HG02870 (cell line): ENCODE results near the gene HOXC6.

Experiments used
- ATAC-seq: cut with Tn5 transposase; IDR thresholded peaks from one replicate; pipeline ENCODE4 v1.9.1; 2021; ENCODE audit warnings: mild to moderate bottlenecking, moderate library complexity; ENCODE audit not compliant: unreplicated experiment

HOXC6 gene

DNA sequence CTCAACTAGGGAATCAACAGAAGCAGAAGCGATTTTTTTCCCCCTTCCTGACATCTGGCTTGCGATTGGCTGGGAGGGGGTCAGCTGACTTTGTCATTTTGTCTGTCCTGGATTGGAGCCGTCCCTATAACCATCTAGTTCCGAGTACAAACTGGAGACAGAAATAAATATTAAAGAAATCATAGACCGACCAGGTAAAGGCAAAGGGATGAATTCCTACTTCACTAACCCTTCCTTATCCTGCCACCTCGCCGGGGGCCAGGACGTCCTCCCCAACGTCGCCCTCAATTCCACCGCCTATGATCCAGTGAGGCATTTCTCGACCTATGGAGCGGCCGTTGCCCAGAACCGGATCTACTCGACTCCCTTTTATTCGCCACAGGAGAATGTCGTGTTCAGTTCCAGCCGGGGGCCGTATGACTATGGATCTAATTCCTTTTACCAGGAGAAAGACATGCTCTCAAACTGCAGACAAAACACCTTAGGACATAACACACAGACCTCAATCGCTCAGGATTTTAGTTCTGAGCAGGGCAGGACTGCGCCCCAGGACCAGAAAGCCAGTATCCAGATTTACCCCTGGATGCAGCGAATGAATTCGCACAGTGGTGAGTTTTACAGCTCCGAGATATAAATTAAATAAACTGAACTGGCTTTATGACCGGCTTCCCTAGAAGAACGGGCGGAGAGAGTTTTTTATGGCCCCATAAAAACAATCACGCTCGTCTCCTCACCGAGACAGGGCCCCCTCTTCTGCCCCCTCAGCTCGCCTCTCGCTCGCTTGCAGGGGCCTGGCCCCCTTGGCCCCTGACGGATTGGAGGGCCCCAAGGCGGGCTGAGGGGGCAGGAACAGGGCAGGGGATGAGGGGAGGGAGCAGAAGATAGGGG is at the start of gene HOXC6:
HOXC6 (plus strand) TSS at position 127 of the 888 bp plus-strand sequence; CDS start at position 209, 82 bp downstream.
- no peak for ATAC-seq

DNA sequence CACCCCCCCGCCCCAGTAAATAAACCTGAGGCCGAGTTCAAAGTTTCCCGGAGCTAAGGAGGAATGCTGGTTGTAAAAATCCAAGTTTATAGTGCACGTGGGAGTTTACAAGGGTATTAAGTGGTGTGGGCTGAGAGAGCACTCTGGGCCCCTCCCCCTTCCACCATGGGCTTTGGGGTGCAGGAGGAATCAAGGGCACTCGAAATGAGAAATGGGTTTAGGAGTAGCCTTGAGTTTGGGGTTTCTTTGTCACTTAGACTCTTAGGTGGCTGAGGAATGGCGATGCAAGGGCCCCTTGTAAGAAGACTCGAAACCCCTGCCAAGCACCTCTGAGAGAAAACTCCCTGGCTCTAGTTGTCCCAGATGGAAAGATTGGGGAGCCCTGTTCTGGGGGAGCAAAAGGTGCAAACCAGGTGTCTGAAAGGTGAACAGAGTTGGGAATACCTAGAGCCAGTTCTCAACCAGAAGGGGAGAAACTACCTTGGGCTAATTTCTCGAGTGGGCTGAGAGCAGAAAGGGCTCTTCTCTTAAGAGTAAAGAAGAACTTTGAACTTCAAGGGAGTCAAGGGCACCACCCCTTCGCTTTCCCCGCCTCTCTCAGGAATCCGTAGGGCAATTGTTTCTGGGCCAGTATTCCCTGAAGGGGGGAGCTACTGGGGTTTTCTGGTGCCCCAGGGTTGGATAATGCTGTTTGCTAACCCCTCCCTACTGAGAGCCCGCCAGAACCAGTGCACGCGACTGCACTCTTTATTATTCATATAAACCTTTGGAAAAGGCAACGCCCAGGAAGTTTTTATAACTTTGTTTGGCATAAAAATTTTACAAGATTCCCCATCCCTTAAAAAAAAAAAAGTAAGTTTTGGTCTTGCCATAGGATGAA is 49.5 kb upstream of the HOXC6 start:
- no peak for ATAC-seq

DNA sequence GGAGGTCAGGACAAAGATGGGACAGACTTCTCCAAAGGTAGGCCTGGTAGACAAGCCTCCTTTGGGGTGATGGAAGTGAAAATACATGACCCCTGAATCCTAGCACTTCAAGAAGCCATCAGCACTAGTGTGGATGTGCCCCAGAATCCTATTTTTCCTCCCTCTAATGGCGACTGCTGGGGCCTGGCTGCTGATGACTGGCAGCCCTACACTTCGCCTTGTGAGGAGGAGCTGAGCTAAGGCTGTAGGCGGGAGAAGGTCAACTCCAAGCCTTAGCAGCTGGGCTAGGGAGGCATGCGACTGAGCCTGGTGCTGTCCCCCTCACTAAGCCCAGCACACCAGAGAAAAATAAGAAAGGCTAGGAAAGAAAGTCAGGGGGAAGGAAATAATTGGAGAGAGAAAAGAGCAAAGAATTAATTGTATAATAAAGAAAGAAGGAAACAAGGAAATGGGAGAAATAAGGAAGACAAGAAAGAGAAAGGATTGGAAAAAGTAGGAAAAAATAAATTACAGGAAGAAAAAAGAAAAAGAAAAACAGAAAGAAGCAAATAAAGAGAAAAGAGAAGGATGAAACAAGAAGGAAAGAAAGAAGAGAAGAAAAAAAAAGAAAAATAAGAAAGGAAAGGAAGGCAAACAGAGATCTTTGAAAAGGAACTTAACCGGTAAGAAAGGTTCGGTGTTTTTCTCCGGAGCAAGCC is 48.0 kb upstream of the HOXC6 start:
- ATAC-seq = no peak

DNA sequence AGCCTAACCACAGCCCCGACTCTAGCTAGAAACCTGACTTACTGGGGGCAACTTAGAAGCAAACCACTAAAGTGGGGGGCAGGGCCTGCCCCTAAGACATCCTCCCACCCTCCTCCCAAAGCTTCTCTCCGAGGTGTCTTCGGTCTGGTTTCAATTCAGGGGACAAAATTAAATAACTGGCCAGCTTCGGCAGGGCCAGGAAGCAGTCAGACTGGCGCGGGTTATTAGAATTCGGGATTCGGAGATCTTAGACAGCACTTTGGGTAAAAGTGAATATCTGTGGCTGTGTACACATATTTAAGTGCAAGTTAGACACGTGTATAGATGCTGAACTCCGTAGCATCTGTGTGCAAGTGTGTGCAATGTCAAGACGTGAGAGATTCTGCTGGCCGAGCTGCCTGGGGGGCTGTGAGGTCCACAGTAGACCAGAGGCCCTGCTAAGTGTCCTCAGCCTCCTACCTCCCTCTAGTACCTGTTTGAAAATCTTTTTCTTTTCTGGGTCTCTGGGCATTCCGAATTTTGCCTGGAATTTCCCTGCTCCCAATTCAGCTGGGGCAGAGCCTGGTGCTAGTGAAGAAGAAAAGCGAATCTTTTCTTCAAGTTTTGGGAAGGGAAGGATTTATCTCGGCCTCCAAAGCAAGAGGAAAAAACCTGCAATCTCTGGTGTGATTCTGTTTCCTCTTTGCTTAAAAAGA is 47.3 kb upstream of the HOXC6 start:
- no peak for ATAC-seq

- ATAC-seq = no peak
Measured at GRCh38 chr12:53981634-53982565, 46.3 kb upstream of the HOXC6 start.

DNA sequence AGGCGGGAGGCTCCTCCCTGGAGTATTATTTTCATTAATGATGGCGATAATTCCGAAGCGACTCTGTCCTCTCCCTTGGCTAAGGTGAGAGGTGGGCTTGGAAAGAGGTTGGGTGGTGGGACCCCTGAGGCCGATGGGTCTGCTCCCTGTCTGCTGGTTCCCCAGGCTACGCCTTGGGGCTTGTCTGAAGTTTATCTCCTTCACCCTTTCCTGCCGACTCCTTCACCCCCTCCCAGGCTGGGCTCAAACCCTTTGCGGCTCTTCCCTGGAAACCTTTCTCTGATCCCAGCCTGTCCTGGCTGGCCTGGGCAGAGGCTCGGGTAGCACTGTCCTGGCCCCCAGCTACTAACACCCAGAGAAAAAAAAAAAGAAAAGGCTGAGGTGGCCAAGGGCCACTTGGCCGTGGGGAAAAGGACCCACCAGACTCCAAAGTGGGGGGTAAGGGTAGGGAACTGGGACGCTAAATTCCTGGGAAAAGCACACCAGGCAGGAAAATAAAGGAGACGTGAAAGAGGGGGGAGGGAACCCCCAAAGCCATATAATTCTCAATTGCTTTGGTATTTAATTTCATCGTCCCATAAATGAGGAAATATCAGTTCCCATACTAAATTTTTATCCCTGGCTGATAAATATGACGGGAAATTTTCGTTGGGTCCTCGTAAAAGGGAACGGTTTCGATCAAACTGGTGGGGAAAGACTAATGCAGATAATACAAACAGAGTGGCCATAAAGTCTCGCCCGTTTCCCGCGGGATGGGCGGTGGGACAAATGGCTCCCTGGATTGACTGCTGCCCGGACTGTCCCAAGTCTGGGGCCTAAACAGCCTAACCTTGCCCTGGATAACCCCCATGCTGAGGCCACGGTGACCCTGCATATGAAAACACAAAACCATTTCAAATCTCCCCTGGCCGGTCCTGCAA is 45.3 kb upstream of the HOXC6 start:
- no peak for ATAC-seq

DNA sequence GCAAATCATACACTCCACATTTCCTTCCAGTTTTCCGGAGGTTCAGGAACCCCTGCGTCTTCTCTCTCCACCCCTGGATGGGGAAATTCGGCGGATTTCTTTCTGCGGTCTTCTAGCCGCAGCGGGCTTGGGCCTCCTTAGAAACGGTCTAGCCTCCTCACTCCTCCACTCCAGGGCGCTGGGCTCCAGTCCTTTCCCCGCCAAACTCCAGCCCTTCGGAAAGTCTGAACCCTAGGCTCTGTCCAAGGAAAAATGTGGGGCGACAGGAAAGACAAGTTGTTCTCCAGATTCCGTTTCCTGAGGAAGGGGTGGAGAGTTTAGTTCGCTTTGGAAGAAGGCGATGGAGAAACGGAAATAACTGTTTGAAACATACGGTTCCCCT is 44.7 kb upstream of the HOXC6 start:
- ATAC-seq = no peak

DNA sequence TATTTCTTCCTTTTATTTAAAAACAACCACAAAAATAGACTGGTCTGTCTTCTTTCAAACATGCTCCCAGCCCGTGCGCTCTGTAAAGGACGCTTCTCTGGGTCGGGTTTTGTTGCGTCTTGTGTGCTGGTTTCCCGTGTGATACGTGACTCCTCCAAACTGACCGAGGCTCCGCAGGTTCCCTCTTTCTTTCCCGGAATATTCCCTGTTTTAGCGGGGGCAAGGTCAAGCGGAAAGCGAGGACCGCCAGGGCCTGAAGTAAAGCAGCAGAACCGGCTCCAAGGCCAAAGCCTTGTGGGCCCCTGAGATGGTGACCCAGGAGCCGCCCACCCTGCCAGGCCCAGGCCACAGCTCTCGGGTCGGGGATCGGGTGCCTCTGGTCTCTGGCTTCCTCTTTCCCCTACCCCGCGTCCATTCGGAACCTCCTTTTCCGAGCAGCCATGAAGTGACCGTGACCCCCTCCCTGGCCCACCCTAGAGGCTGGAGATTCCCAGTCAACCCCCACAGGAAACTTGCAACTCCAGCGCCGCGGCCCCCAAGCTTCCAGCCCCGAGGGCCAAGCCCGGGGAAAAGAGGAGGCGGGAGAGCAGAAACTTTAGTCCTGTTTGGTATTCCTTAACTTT is 44.2 kb upstream of the HOXC6 start:
- ATAC-seq = no peak

DNA sequence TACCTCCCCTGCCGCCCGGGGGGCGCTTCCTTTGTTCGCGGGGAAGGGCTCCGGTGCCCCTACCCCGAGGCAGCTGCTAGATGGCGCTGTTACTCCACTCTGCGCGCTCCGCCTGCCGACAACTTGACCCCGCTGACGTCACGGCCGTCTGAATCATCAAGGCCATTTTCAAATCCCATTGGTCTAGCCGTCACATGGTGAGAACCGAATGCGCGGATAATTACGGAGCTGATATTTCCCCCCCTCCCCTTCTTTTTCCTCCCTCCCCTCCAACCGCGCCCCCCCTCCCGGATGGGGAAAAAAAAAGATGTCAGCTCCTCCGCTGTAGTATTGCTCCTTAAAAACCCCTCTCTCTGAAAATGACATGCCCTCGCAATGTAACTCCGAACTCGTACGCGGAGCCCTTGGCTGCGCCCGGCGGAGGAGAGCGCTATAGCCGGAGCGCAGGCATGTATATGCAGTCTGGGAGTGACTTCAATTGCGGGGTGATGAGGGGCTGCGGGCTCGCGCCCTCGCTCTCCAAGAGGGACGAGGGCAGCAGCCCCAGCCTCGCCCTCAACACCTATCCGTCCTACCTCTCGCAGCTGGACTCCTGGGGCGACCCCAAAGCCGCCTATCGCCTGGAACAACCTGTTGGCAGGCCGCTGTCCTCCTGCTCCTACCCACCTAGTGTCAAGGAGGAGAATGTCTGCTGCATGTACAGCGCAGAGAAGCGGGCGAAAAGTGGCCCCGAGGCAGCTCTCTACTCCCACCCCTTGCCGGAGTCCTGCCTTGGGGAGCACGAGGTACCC is 43.1 kb upstream of the HOXC6 start, which contains the start of gene HOXC10:
HOXC10 (plus strand) TSS at position 246 of the 791 bp plus-strand sequence; CDS start at position 360, 114 bp downstream.
- no peak for ATAC-seq

GRCh38 chr12:53985692-53985993 is 42.6 kb upstream of the HOXC6 start:
- no peak for ATAC-seq

DNA sequence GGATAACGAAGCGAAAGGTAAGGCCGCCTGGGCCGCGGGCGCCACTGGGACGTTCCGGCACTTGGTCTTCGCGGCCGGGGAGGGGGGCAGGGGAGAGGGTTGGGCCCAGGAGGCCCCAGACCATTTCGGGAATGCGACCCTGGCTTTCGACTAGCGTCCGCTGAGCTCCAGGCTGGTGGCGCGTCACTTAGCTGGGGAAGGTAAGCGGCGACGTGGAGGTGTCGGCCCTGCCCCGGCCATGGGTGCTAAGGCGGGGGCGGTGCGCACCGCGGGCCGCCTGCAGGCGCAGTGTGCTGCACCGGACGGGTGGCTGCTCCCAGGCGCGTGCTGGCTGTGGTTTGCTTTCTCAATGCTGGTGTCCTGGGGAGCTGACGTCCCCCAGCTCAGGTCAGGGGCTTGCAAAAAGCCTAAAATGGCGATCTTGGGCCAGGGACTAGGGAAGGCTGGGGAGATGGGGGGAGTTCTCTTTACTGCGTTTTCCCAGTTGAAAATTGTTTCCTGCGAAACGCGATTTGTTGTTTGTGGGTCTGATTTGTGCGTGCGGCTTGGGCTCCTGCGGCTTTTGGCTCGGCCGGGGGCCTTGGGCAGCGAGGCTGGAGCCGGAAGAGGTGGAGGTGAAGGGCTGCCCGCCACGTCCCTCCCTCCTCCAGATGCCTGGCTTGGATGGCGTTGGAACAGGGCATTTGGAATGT is 42.1 kb upstream of the HOXC6 start:
- no peak for ATAC-seq

DNA sequence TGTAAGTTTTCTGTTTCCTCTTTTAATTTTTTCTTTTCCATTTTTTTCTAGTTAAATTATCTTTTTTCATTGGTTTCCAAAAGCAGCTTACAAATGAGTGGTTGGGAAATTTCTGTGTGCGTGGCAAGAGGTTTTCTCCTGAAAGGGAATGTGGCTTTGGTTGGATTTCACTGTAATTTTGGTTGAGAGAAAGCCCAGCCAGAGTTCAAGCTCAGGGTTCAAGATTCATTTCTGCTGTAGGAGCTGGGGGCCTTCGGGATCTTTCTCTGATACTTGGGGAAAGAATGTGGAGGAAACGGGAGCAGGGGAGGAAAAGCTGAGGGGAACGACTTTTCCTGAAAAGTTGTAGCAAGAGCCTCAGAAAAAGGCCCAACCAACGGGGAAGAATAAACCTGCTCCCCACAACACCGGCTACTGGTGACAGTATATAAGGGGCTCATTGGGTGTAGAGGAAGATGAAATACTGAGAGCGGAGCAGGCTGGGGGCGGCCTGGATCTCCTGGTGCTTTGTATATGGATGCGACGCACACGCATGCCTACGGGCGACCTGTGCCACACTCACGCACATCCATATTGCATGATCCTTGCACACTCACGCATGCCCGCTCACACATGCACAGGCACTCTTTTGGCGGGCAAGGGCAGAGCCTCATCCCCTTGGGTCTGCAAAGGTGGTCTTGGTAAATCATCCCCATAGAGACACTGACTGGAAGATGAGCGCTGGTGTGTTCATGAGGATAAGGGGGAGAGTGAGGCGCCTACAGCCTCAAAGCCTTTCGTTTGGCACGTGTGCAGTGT is 41.4 kb upstream of the HOXC6 start:
- ATAC-seq = no peak

- no peak for ATAC-seq
Measured at GRCh38 chr12:53987787-53988230, 40.4 kb upstream of the HOXC6 start.

DNA sequence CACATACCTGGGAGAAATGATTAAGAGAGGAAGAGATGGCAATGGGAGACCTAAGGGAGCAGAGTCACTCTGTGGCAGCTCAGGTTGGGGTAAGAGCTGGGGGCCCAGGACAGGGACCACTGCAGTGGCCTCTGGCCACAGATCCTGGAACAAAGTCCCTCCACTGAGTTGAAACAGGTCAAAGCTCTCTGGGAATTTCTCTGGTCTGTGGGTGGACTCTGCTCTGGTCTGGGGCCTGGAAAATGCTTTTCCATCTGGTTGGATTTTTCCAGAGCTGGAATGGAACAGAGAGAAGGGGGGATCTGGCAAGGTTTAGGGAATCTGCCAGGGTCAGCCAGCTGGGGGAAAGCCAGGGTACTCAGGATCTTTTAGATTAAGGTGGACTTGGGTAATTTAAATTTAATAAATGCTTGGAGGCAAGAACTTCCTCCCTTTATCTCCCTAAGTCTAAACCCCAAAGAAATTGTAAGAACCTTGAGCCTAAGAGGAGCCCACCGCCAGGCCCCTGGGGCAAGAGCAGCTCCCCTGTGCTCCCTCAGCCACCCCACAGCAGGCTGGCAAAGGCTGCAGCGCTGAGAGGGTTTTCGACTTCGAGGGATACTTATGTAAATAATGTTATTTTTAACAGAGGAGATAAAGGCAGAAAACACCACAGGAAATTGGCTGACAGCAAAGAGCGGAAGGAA is 39.6 kb upstream of the HOXC6 start:
- ATAC-seq = no peak
